ENCODE results near the gene SCIN.

DNA sequence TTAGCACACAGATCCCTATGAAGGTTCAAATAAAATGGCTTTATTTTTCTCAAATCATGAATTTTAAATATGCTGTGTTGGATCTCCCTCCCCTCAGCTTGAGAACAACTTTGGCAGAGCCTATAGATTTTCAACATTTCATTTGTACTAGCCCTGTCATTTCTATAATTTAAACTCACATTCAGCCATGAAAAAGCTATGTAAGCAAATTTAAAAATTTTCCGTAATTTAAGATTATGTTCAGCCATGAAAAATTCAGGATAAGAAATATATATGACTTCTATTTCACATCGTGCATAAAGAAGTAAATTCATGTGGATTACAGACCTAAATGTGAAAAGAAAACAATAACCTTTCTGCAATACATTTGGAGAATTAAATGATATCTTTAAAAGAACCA is 36.5 kb upstream of the SCIN start:
- TF ChIP-seq EZH2 (IDR thresholded peaks at IDR 0.05; ENCODE audit: insufficient read depth, poor library complexity, severe bottlenecking) (no peak), EZH2phosphoT487 (IDR thresholded peaks at IDR 0.05; ENCODE audit: insufficient read depth, low read depth) (no peak)
